HepG2 (cell line): ENCODE data around the gene PLA1A. TPM values are rescaled to one million over a fixed set of nuclear protein-coding genes. Genes with fewer than 3 reads are reported as not detected.

ENCODE experiments used
- FOXJ3 ChIP-seq: sonication (generic); formaldehyde crosslinking; IDR thresholded peaks from 2 replicates; pipeline ENCODE4 v1.4.0; 2020; ENCODE audit warnings: missing genetic modification reagents, mild to moderate bottlenecking, borderline replicate concordance
- HNF4G ChIP-seq, 2 experiments: sonication (generic) in 1 of 2; formaldehyde crosslinking in 1 of 2; IDR thresholded peaks; 2 replicates each; pipeline versions ENCODE4 v1.4.0 to v1.6.1; 2011 to 2020; ENCODE audit warnings: borderline replicate concordance in 2 of 2, low read depth in 2 of 2, mild to moderate bottlenecking in 2 of 2, low read length in 1 of 2, missing genetic modification reagents in 1 of 2, moderate library complexity in 1 of 2
- KLF13 ChIP-seq: sonication (generic); formaldehyde crosslinking; IDR thresholded peaks from 2 replicates; pipeline ENCODE4 v1.4.0; 2020; ENCODE audit warnings: mild to moderate bottlenecking, missing genetic modification reagents
- MIER2 ChIP-seq: IDR thresholded peaks from 2 replicates; pipeline ENCODE4 v1.6.1; 2016; ENCODE audit warnings: missing biosample characterization, missing genetic modification reagents
- MTF1 ChIP-seq: sonication (generic); formaldehyde crosslinking; IDR thresholded peaks from 2 replicates; pipeline ENCODE4 v1.5.0; 2020; ENCODE audit warnings: missing genetic modification reagents
- NFKBIZ ChIP-seq: IDR thresholded peaks from 2 replicates; pipeline ENCODE4 v1.6.1; 2018; ENCODE audit warnings: missing genetic modification reagents, missing compliant biosample characterization
- PAWR ChIP-seq: sonication (generic); formaldehyde crosslinking; IDR thresholded peaks from 2 replicates; pipeline ENCODE4 v1.4.0; 2020; ENCODE audit warnings: missing genetic modification reagents, mild to moderate bottlenecking, borderline replicate concordance
- PHF8 ChIP-seq: sonication (generic); formaldehyde crosslinking; IDR thresholded peaks from 2 replicates; pipeline ENCODE4 v1.5.0; 2020; ENCODE audit warnings: missing genetic modification reagents
- RBFOX2 ChIP-seq: fragments of 200-400 bp; formaldehyde crosslinking; IDR thresholded peaks from 2 replicates; pipeline ENCODE4 v1.6.1; 2017; ENCODE audit warnings: low read depth, mild to moderate bottlenecking, low read length
- SMARCE1 ChIP-seq: fragments of 450-650 bp; IDR thresholded peaks from 2 replicates; pipeline ENCODE4 v1.6.1; 2017; ENCODE audit warnings: borderline replicate concordance
- SNRNP70 ChIP-seq: fragments of 200-400 bp; formaldehyde crosslinking; IDR thresholded peaks from 2 replicates; pipeline ENCODE4 v1.6.1; 2017; ENCODE audit warnings: mild to moderate bottlenecking, low read depth, low read length, moderate library complexity
- ZBTB49 ChIP-seq: sonication (generic); formaldehyde crosslinking; IDR thresholded peaks from 2 replicates; pipeline ENCODE4 v1.4.0; 2020; ENCODE audit warnings: missing genetic modification reagents, borderline replicate concordance
- ZFAT ChIP-seq: sonication (generic); formaldehyde crosslinking; conservative IDR thresholded peaks from 2 replicates; pipeline ENCODE4 v1.8.1; 2023; ENCODE audit warnings: missing genetic modification reagents, inconsistent platforms
- ZFX ChIP-seq: sonication (generic); formaldehyde crosslinking; IDR thresholded peaks from 2 replicates; pipeline ENCODE4 v1.4.0; 2020; ENCODE audit warnings: mild to moderate bottlenecking, low read depth, missing genetic modification reagents, moderate library complexity
- ZNF3 ChIP-seq: IDR thresholded peaks from 2 replicates; pipeline ENCODE4 v1.7.0; 2017; ENCODE audit warnings: inconsistent platforms
- ZNF460 ChIP-seq: sonication (generic); formaldehyde crosslinking; IDR thresholded peaks from 2 replicates; pipeline ENCODE4 v1.5.1; 2020; ENCODE audit warnings: missing genetic modification reagents, mild to moderate bottlenecking, borderline replicate concordance
- ZNF609 ChIP-seq: sonication (generic); formaldehyde crosslinking; IDR thresholded peaks from 2 replicates; pipeline ENCODE4 v1.4.0; 2020; ENCODE audit warnings: mild to moderate bottlenecking, missing genetic modification reagents, borderline replicate concordance
- ZNF7 ChIP-seq: IDR thresholded peaks from 2 replicates; pipeline ENCODE4 v1.6.1; 2016; ENCODE audit warnings: missing biosample characterization, missing genetic modification reagents
- polyA plus RNA-seq, 8 experiments: library from polyadenylated mRNA; depleted of rRNA in 3 of 8; stranded (reverse) in 7 of 8; unstranded in 1 of 8; fragments of >200 nt; fragmentation: Illumina TruSeq in 4 of 8; extraction: Trizol in 4 of 8; gene quantifications; 2 replicates each; pipeline versions ENCODE4 v1.2.1 to v1.2.3, GENCODE V29; 2011 to 2016; ENCODE audit warnings: low read depth in 4 of 8, missing spikeins in 1 of 8, mixed read lengths in 1 of 8; ENCODE audit not compliant: insufficient read depth in 1 of 8
- total RNA-seq, 5 experiments: library from RNA; depleted of rRNA; stranded (reverse); fragments of >200 nt; fragmentation: Illumina TruSeq; extraction: Trizol; gene quantifications; 2 replicates each; pipeline ENCODE4 v1.2.3, GENCODE V29; 2016; ENCODE audit warnings: low read depth in 1 of 5
- TF ChIP-seq, protein P1 (sequence below): IDR thresholded peaks from 2 replicates; pipeline ENCODE4 v1.6.1; 2018; ENCODE audit warnings: missing genetic modification reagents

The PLA1A gene
- total and polyA plus RNA-seq, 2 of the 13 experiments (the other 11 are each of a cell fraction or from before 2014, with no cell fraction given) = 0.11 to 0.18 TPM

DNA sequence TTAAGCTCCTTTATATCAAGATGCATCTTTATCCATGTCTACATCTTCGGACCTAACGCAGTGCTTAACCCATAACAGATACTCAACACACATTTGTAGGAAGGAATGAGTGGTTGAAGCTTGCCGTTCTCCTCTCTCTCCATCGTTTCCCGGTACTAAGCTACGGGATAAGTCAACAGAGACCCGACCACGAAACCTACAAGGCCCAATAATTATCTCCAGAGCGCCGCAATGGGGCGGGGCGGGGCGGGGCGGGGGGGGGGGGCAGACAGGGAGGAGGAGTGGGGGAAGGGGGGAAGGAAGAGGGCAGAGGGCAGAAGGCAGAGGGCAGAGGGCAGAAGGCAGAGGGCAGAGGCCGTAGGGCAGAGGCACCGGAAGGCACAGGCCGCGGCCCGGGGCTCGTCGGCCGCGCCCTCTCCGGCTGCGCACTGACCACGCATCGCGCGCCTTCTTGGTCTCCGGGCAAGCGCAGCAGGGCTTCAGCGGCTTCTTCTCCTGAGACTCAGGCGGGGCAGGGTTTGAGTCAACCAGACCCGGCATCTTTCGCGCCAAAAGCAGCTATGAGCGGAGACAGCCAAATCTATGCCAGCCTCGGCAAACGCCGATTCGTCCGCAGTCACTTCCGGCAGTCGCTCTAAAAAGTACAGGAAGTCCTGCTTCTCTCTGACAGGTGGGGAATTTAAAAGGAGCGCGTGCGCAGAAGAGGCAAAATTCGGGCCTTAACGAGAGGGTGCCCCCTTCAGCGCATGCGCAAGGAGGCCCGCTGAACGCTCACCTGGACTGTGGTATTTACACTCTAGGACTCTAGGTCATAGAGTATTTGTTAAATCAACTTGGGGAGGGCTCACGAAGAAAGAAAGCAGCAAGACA lies 79.3 kb downstream of the PLA1A start, which contains the start of gene COX17 (continued):
- TF ChIP-seq HNF4G (IDR thresholded peaks at IDR 0.05; ENCODE audit: borderline replicate concordance, low read depth, low read length) (peak; percentile 53; the same call in 1 of the 2 replicates), HNF4G (CRISPR knock-in tag; IDR thresholded peaks at IDR 0.05; ENCODE audit: borderline replicate concordance, low read depth) (no peak), ZNF460 (CRISPR knock-in tag) (no peak), ZFAT (CRISPR knock-in tag) (no peak), PAWR (no peak), SNRNP70 (no peak), ZNF7 (CRISPR knock-in tag) (no peak), PHF8 (CRISPR knock-in tag) (peak; percentile 94), MTF1 (no peak), SMARCE1 (no peak), ZFX (peak; percentile 96), KLF13 (CRISPR knock-in tag) (no peak), ZNF3 (CRISPR knock-in tag) (no peak), RBFOX2 (peak; percentile 81), ZNF609 (no peak), NFKBIZ (CRISPR knock-in tag) (0 out of 2 replicates have a peak, but pooled peaks have one; percentile 42), MIER2 (no peak), ZBTB49 (no peak), FOXJ3 (CRISPR knock-in tag) (0 out of 2 replicates have a peak, but pooled peaks have one; percentile 27)
- TF ChIP-seq, protein P1, sequence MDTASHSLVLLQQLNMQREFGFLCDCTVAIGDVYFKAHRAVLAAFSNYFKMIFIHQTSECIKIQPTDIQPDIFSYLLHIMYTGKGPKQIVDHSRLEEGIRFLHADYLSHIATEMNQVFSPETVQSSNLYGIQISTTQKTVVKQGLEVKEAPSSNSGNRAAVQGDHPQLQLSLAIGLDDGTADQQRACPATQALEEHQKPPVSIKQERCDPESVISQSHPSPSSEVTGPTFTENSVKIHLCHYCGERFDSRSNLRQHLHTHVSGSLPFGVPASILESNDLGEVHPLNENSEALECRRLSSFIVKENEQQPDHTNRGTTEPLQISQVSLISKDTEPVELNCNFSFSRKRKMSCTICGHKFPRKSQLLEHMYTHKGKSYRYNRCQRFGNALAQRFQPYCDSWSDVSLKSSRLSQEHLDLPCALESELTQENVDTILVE = no peak
